NCI-H446 (cell line): ENCODE data around the gene PLS1.
"Not testable (repeated sequence)": the region's sequence is repeated elsewhere in the genome, so short reads cannot be mapped to it uniquely, and the experiment has no call there.

Source experiments
- DNase-seq, 2 experiments: peaks; one replicate each; lab custom pipeline; 2025; lab: John Stamatoyannopoulos, UW

The PLS1 gene, protein sequence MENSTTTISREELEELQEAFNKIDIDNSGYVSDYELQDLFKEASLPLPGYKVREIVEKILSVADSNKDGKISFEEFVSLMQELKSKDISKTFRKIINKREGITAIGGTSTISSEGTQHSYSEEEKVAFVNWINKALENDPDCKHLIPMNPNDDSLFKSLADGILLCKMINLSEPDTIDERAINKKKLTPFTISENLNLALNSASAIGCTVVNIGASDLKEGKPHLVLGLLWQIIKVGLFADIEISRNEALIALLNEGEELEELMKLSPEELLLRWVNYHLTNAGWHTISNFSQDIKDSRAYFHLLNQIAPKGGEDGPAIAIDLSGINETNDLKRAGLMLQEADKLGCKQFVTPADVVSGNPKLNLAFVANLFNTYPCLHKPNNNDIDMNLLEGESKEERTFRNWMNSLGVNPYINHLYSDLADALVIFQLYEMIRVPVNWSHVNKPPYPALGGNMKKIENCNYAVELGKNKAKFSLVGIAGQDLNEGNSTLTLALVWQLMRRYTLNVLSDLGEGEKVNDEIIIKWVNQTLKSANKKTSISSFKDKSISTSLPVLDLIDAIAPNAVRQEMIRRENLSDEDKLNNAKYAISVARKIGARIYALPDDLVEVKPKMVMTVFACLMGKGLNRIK

DNA sequence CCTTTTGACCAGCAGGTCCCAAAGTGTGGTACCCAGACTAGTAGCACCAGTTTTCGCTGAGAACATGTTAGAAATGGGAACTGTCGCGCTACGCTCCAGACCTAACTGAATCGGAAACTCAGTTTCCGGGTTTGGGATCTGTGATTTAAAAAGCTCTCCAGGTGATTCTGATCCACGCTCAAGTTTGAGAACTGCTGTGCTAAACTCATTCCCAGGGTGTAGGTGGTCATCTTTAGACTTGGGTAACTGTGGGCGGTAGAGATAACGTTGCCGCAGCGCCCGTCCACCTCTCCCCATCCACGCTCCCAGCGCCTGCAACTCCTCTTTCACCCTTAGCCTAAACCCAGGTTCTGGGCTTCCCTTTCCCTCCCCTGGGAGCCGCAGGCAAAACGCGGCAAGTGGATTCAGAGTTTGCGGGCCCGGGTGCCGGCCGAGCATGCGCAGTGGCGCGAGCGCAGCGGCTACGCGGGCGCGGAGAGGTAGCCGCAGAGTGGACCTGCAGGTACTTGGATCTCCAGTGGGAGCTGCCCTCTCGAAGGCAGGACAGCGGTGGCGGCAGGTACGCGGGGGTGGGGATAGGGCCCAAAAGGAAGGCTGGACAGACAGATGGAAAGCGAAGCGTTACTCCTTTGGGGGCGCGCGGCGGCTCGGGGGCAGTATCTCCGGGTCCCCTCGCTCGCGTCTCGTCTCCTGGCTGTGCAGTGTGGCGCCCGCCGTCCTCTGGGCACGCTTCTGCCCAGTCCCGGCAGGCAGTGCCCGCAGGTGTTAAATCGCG is at the start of gene PLS1:
TSS of gene PLS1 (plus strand) at position 443 of the 775 bp plus-strand sequence. CDS start 67,845 bp downstream, outside the sequence.
- peak; percentile 88 to 96 for DNase-seq

GRCh38 chr3:142549986-142550385 is 46.2 kb upstream of the PLS1 start:
- no peak for DNase-seq

GRCh38 chr3:142552579-142552978 is 43.6 kb upstream of the PLS1 start:
- DNase-seq = not testable (repeated sequence)

DNA sequence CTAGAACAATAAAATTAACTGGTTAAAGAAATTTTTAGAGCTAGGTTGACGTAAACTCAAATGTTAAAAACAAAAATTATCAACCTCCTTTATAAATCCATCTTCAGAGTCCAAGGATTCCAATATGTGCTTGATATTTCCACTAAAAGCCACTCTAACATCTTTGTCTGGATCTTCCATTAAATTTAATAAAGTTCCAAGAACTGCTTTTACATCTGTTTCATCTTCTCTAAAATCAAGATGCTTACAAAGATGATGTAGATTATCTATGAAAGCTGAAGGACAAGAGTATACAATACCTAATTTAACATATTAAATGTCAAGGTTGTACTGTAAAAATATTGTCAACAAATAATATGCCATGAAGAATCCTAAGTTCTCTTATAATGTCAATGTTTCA is 42.5 kb upstream of the PLS1 start:
- no peak for DNase-seq

DNA sequence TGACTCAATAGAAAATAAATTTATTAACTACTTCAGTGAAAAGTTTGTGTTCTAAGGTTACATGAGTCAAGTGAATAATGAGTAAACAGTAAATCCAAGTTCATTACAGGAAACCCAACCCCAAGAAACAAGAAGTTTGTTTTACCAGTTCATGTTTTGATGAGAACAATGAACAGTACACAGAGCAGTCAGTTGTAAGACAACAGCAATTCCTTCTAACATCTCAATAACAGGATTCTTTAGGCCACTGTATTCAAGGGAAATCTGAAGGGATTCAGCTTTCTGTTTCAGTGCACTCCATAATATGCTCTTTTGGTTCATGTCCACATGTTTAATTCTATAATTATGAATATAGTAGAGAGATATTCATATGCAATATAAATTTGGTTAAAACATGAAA is 36.1 kb upstream of the PLS1 start:
- no peak for DNase-seq

- no peak for DNase-seq
These were observed 32.6 kb upstream of the PLS1 start for GRCh38 chr3:142563496-142563997.

DNA sequence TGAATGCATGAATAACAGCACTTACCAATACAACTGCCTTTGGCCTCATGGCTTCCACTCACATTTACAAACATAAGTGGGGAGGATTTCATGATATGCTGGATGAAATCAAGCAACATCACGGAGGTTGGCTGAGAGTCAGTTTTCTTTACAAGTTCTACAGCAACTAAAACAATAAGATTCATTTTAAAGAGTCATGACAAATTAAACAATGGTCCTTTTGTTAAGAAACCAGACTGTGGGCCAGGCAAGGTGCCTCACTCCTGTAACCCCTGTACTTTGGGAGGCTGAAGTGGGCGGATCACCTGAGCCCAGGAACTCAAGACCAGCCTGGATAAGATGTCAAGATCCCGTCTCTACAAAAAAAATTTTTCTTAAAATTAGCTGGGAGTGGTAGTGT is 30.1 kb upstream of the PLS1 start:
- DNase-seq = peak; percentile 57 to 75

DNA sequence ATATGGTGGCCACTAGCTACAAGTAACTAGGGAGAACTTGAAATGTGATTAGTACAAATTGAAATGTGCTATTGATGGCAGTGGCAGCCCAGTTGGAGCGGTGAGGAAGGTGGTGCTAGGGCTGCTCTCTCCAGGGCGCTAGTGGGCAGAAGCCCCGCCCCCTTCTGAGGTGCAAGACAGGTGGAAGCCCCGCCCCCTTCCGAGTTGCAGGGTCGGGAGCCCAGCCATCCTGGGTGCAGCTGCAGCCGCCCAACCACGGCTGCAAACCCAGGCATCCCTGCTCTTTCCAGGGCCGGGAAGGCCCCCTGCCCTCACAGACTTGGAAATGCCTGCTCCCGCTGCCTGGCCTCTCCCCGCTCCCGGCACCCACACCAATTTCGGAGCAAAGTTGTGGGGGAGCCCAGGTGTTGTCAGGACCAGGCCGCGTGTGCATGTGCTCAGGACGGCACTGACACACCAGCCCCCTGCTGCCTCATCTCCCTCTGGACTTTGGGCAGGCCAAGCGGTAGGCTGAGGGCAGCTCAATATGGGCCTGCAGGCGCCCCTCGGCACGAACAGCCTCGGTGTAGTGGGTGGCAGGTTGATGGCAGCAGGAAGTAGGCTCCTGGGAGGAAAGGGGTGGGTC is 27.7 kb upstream of the PLS1 start:
- DNase-seq = no peak

- DNase-seq = not testable (repeated sequence)
These were observed 26.8 kb upstream of the PLS1 start for GRCh38 chr3:142569422-142569821.

DNA sequence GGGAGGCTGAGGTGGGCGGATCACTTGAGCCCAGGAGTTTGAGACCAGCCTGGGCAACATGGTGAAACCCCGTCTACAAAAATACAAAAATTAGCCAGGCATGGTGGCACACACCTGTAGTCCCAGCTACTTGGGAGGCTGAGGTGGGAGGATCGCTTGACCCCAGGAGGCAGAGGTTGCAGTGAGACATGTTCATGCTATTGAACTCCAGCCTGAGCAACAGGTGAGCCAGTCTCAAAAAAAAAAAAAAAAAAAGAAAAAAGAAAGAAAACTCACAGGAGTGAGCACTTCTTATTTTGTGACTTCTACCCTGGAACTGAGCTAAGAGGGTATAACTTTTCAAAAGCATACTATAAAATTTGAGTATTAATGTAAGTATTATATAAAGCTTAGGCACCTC is 22.0 kb upstream of the PLS1 start:
- not testable (repeated sequence) for DNase-seq

DNA sequence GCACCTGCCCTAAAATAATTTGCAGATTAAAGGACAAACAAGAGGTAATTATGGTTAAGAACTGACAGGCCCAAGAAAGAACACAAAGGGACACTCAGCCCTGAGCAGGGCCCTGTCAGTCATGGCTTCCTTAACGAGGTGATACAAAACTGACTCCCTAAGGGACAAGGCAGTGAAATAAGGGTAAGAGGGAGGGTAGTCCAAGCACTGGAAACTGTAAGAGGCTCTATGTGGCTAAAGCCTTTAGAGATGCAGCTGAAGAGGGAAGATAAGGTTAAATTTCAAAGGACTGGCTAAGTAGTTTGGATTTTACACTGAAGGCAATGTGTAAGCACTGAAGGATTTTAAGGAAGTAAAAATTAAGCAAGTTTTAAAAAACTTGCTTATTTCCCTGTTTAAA is 21.5 kb upstream of the PLS1 start:
- no peak for DNase-seq

DNA sequence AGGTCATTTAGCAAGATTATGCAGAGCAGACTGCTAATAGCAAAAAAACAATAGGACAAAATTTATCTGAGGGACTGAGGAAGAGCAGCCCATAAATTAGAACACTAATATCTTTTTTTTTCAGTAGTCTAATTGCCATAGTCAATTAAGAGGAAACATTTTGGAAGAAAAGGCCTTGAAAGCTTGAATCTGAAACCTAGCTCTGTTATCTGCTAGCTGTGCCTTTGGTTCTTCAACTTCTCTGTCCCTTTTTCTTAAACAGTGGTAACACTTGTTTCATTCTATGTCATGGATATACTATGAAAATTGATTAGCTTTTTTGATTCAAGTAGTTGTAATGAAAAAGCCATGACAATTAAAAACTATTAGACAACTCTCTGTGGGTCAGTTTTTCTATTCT is 19.4 kb upstream of the PLS1 start:
- no peak for DNase-seq

GRCh38 chr3:142577696-142578328 is 18.4 kb upstream of the PLS1 start:
- DNase-seq = no peak

DNA sequence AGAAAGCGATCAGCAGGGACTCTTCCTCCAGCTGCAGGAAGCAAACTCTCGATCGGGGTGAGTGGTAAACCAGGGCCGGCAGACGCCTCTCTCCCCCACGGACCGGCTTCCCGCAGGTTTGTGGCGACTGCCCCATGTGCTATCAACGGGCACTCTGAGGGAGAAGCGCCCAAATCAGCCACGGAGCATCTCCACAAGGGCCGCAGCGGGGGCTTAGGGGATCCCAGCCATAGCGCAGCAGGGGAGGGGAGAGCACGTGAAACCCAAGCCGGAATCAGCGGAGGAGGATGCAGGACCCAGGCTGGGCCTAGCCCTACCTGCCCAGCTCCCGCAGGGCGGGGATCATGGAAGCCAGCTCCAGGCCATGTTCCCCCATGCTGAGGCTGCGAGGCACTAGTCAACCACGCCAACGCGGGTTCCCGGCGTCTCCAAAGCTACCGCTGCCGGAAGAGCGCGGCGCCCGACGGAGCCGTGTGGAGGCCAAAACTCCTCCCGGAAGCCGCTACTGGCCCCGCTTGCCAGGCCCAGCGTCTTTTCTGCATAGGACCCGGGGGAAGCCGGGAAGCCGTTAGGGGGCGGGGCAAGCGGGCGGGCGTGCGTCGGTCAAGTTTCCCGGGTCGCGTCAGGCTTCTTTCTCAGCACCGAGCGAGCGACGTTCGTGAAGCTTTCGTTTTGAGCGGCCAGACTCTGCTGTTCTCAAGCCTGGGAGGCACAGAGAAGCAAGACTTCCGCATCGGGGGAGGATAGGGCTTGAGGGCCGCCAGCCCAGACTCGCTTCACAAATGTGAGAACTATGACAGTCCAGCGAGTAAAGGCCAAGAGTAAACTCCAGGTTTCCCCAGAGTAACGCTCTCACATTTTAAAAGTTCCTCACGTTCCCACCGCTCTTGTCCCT is 17.6 kb upstream of the PLS1 start, which contains the start of gene ATR:
TSS of gene ATR (minus strand) at position 405 of the 895 bp plus-strand sequence. CDS start at position 376, 29 bp downstream.
- DNase-seq = peak; percentile 93 to 98

DNA sequence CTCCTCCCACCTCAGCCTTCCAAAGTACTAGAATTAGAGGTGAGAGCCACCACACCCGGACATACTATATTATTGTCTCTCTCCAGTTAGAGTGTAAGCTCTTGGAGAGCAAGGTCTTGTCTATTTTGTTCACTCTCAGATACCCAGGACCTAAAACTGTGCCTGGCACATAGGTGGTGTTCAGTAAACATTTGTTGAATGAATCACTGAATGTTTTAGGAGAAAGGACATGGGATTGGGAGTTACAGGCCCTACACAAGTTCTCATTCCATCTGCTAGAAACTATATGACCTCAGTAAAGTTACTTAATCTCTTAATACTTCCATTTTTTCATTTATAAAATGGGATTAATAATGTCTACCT is 16.2 kb upstream of the PLS1 start:
- no peak for DNase-seq

GRCh38 chr3:142581070-142581469 is 15.1 kb upstream of the PLS1 start:
- not testable (repeated sequence) for DNase-seq

- DNase-seq = peak; percentile 69 to 88
These were observed 9.3 kb upstream of the PLS1 start for GRCh38 chr3:142586803-142587406.

- DNase-seq = peak in 1 of 2 experiments; percentile 37
These were observed 7.5 kb upstream of the PLS1 start for GRCh38 chr3:142588703-142589102.

GRCh38 chr3:142592268-142592667 is 3.9 kb upstream of the PLS1 start:
- not testable (repeated sequence) for DNase-seq

DNA sequence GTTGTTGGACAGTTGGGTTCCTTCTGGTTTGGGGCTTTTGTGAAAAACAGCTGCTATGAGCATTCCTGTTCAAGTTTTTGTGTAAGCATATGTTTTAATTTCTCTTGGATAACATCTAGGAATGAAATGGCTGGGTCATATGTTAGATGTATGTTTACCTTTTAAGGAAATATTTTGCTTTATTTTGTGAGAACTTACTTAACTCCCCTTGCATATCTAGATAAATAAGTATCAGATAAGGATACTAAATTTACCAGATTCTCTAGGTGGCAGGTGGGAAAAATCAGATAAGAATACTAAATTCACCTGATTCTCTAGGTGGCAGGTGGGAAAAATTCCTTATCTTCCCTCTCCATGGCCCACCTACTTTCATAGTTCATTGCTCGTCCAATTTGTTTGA is 1.1 kb upstream of the PLS1 start:
- DNase-seq = no peak
